GM12891 (cell line): ENCODE results near the gene POM121L2.
"Not testable (repeated sequence)": the region's sequence is repeated elsewhere in the genome, so short reads cannot be mapped to it uniquely, and the experiment has no call there.

Experiments used
- POLR2A ChIP-seq: IDR thresholded peaks from 2 replicates; pipeline ENCODE4 v1.6.1; 2011; ENCODE audit warnings: low read depth, low read length, control low read depth
- POLR2AphosphoS5 ChIP-seq: IDR thresholded peaks from 2 replicates; pipeline ENCODE4 v1.6.1; 2011; ENCODE audit warnings: low read depth, low read length, control low read depth
- POU2F2 ChIP-seq: IDR thresholded peaks from 2 replicates; pipeline ENCODE4 v1.6.1; 2011; ENCODE audit warnings: low read depth, mild to moderate bottlenecking, control low read depth, low read length, moderate library complexity
- TAF1 ChIP-seq: IDR thresholded peaks from 2 replicates; pipeline ENCODE4 v1.6.1; 2011; ENCODE audit warnings: low read depth, low read length, control low read depth

GRCh38 chr6:27267003-27267402 is 45.1 kb downstream of the POM121L2 start:
- not testable (repeated sequence) for TF ChIP-seq POLR2A, POLR2AphosphoS5, TAF1, POU2F2
